C4-2B (cell line): Measurements from ENCODE around the gene SLC15A4.

Source experiments
- CTCF ChIP-seq: fragments of 450-650 bp; conservative IDR thresholded peaks from 2 replicates; pipeline ENCODE4 v1.5.1; 2017; ENCODE audit warnings: mild to moderate bottlenecking
- ZFX ChIP-seq: fragments of 450-650 bp; IDR thresholded peaks from 2 replicates; pipeline ENCODE4 v1.6.1; 2017

GRCh38 chr12:128856791-128857078 lies 33.0 kb upstream of the SLC15A4 start:
- TF ChIP-seq CTCF = no peak
- TF ChIP-seq ZFX = no peak
